DMS153 (cell line): Measurements from ENCODE around the gene SLC18A2.
"Not testable (repeated sequence)": the region's sequence is repeated elsewhere in the genome, so short reads cannot be mapped to it uniquely, and the experiment has no call there.

Source experiments
- DNase-seq: peaks from one replicate; lab custom pipeline; 2025; lab: John Stamatoyannopoulos, UW

Gene SLC18A2

GRCh38 chr10:117262903-117263293, 22.0 kb downstream of the SLC18A2 start:
- DNase-seq, result no peak

- DNase-seq, result peak; percentile 53
These were observed 23.9 kb downstream of the SLC18A2 start for GRCh38 chr10:117264782-117265181.

DNA sequence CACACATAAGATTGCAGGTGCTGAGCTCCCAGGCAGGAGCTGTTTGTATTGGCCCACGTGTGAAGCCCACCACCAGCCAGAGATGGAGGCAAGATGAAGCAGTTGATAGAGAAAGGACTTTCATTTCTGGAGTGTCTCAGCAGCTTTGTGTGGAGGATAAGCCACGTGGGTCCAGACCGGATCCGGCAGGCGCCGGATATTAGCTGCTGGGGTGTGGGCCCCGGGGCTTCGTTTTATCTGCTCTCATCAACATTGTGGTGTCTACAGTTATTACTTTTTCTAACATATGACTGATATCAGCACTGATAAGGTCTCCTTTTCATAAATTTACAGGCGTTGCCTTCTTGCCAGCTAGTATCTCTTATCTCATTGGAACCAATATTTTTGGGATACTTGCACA, 25.5 kb downstream of the SLC18A2 start:
- DNase-seq, result no peak

- no peak for DNase-seq
These were observed 25.9 kb downstream of the SLC18A2 start for GRCh38 chr10:117266812-117267211.

- no peak for DNase-seq
These were observed 27.3 kb downstream of the SLC18A2 start for GRCh38 chr10:117268258-117268657.

DNA sequence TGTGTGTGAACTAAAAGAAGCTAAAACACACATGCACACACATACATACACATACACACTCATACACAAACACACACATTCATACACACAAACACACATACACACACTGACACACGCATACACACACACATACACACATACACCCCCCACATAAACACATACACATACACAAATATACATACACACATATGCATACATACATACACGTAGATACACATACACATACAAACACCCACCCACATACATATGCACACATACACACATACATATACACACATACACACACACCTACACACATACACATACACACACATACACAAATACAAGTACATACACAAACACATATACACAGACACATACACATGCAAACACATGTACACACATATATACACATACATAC, 28.0 kb downstream of the SLC18A2 start:
- DNase-seq, result no peak

GRCh38 chr10:117271427-117271826, 30.5 kb downstream of the SLC18A2 start:
- no peak for DNase-seq

DNA sequence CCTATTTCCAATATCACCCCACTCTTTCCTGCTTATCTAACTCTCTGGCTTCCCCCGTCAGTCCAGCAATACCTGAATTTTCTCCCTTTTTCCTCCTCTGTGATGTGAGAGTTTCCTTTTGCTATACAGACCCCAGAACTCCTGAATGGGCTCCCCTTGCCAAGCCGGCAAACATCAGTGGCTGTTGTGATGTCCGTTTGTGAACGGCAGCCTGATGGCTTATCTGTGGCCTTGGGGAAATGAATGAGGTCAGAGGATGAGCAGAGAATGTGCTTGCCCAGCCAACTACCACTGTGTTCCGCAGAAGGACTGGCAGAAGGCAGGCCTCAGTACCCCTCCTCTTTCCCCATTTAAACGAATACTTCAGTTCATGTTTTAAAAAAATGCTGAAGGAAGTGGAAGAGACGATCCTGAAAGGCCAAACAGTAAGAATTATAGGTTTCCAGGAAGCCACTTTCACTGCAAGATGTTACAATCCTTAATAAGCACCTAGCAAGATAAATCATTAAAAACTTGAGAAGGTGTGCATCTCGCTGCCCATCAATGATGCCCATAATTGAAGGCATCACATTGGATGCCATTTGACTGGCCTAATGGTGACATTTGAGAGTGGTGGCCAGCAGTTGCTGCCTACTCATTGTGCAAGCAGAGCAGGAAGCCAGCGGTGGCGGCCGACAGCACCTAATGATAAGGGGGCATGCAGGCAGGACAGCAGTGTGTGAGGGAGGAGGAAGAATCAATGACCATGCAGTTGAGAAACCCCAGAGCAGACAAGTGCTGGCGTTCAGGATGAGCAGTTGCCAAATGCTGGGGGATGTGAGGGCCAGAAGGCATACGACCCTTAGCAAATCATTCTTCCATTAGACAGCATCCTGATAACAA, 31.5 kb downstream of the SLC18A2 start:
- DNase-seq, result no peak

GRCh38 chr10:117273980-117274379, 33.1 kb downstream of the SLC18A2 start:
- no peak for DNase-seq

- DNase-seq, result no peak
These were observed 33.6 kb downstream of the SLC18A2 start for GRCh38 chr10:117274509-117274908.

GRCh38 chr10:117275121-117275520, 34.2 kb downstream of the SLC18A2 start:
- DNase-seq, result no peak

DNA sequence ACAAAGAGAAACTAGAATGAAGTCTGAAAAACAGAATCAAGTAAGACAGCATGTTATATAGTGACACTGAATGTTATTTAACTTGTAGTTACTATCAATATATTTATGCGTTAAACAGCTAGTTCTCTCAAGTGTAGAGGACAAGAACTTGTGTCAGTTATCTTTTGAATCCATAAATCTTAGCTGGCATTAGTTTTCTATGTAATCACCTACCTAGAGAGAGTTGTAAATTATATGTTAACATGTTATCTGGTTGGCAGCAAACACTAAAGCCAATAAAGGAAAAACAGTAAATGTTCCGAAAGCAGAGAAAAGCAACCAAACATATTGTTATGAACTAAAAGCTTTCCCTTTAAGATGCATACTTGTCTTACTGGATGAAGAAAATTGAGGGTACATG, 36.8 kb downstream of the SLC18A2 start:
- no peak for DNase-seq

DNA sequence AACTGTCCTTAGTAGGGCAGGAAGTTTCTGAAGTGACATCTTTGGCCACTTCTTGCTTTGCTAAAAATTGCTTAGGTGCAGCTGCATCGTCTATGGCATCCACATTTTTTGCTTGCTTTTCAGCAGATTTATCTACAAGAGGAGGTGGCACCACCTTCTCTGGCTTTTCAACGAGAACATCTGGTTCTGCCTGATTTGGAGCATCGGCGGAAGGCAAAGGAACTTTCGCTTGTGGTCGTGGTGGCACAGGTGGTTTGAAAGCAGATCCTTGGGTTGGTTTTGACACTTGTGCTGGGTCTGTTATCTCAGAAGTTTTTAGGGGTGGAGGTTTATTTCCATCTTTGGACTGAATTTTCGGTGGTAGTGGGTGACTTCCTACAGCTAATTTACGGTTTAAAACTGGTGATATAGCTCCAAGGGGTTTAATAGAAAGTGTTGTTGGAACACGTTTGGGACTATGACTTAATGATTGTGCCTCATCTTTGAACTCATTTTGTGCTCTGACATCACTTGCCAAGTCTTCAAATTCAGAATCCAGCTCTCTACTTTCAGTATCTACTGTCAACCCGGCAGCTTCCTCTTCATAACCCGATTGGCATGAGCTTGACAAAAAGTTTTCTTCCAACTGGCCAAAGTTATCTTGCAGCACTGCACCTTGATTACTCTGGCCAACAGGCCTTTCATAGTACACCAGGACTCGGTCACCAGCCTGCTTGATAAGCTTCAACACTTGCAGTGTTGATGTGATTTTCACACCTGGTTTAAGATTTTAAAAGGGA, 44.0 kb downstream of the SLC18A2 start:
- no peak for DNase-seq

DNA sequence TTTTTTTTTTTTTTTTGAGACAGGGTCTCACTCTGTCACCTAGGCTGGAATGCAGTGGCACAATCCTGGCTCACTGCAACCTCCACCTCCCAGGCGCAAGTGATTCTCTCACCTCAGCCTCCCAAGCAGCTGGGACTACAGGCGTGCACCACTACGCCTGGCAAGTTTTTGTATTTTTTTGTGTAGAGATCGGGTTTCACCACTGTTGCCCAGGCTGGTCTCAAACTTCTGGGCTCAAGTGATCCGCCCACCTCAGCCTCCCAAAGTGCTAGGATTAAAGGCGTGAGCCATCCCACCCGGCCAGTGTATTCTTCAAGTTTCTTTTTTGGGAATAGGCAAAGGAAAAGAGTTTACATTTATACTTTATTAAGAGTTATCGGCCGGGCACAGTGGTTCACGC, 50.0 kb downstream of the SLC18A2 start:
- DNase-seq, result not testable (repeated sequence)

DNA sequence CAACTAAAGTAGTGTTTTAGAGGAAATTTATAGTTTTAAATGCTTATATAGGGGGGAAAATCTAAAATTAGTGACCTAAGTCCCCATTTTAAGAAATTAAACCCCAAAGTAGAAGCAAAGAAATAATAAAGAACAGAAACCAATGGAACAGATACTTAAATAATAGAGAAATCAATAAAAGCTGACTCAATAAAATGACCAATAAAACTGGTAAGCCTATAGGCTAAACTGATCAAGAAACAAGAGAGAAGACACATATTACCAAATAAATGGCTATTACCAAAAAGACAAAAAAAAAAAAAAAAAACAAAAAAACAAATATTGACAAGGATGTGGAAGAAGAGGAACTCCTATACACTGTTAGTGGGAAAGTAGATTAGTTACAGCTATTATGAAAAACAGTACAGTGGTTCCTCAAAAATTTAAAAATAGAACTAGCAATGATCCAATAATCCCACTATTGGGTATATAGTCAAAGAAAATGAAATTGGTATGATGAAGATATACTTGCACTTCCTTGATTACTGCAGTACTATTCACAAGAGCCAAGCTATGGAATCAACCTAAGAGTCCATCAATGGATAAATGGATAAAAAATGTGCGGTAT, 53.2 kb downstream of the SLC18A2 start:
- no peak for DNase-seq

- DNase-seq, result no peak
These were observed 53.8 kb downstream of the SLC18A2 start for GRCh38 chr10:117294735-117295134.

GRCh38 chr10:117298219-117298618, 57.3 kb downstream of the SLC18A2 start:
- DNase-seq, result no peak

- no peak for DNase-seq
These were observed 58.5 kb downstream of the SLC18A2 start for GRCh38 chr10:117299435-117299834.

DNA sequence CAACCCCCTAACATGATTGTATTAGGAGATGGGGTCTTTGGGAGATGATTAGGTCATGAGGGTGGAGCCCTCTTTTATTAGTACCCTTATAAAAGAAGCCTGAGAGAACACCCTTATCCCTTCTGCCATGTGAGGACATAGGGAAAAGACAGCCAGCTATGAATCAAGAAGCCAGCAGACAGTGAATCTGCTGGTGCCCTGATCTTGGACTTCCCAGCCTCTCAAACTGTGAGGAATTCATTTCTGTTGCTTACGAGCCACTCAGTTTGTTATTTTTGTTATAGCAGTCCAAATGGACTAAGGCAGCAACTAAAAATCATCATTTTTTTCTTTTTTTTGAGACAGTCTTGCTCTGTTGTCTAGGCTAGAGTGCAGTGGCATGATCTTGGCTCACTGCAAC, 59.8 kb downstream of the SLC18A2 start:
- DNase-seq, result no peak

DNA sequence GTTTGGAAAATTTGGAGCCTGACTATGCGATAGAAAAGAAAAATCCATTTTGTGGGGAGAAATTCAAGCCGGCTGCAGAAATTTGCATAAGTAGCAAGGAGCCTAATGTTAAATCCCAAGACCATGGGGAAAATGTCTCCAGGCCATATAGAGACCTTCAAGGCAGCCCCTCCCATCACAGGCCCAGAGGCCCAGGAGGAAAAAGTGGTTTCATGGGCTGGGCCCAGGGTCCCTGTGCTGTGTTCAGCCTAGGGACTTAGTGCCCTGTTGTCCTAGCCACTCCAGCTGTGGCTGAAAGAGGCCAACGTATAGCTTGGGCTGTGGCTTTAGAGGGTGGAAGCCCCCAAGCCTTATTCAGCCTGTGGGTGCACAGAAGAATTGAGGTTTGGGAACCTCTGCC, 62.5 kb downstream of the SLC18A2 start:
- not testable (repeated sequence) for DNase-seq

DNA sequence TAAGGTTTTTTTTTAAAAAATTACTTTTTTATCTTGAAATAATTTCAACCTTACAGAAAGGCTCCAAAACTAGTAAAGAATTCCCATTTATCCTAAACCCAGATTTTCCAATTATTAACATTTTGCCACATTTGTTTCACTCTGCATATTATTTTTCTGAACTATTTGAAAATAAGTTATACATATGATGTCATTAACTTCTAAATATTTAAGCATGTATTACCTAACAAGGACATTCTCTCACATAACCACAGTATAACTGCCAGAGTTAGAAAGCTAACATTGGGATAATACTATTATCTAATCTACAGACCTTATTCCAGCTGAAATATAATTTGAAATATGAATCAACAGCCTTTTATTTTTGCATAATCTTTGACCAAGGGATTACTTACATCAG, 65.8 kb downstream of the SLC18A2 start:
- no peak for DNase-seq

GRCh38 chr10:117311261-117311660, 70.3 kb downstream of the SLC18A2 start:
- no peak for DNase-seq

- DNase-seq, result no peak
These were observed 71.5 kb downstream of the SLC18A2 start for GRCh38 chr10:117312430-117312829.
